SK-N-SH treated with all-trans-retinoic acid at 6 μM for 48 hours (cell line): ENCODE data around the gene UTP4.

Source experiments
- ATAC-seq: fragments of 200-7000 bp; cut with Tn5 transposase; 3 replicates; pipeline ENCODE4 v1.9.1; 2020; ENCODE audit warnings: mild to moderate bottlenecking, moderate library complexity
- CSDC2 ChIP-seq: fragments of 250-450 bp; sonication (Bioruptor Pico); IDR thresholded peaks from 2 replicates; pipeline ENCODE4 v1.5.0; 2020; ENCODE audit warnings: mild to moderate bottlenecking, moderate library complexity
- CSRNP3 ChIP-seq: fragments of 250-450 bp; sonication (Bioruptor Pico); IDR thresholded peaks from 2 replicates; pipeline ENCODE4 v1.5.1; 2021; ENCODE audit warnings: mild to moderate bottlenecking, moderate library complexity
- ESRRG ChIP-seq: fragments of 250-450 bp; sonication (Bioruptor Pico); IDR thresholded peaks from 2 replicates; pipeline ENCODE4 v1.6.1; 2021; ENCODE audit warnings: mild to moderate bottlenecking
- GLIS3 ChIP-seq: fragments of 250-450 bp; sonication (Bioruptor Pico); IDR thresholded peaks from 2 replicates; pipeline ENCODE4 v1.5.0; 2020; ENCODE audit warnings: mild to moderate bottlenecking, moderate library complexity
- ISL1 ChIP-seq: fragments of 250-450 bp; sonication (Bioruptor Pico); IDR thresholded peaks from 2 replicates; pipeline ENCODE4 v2.1.2; 2022; ENCODE audit warnings: mild to moderate bottlenecking, moderate library complexity
- POU6F1 ChIP-seq: fragments of 250-450 bp; sonication (Bioruptor Pico); IDR thresholded peaks from 2 replicates; pipeline ENCODE4 v1.8.0; 2021; ENCODE audit warnings: low read depth, mild to moderate bottlenecking, moderate library complexity, borderline replicate concordance
- PPARA ChIP-seq: fragments of 250-450 bp; sonication (Bioruptor Pico); IDR thresholded peaks from 2 replicates; pipeline ENCODE4 v1.5.0; 2020; ENCODE audit warnings: mild to moderate bottlenecking, borderline replicate concordance
- SNAI2 ChIP-seq: fragments of 250-450 bp; sonication (Bioruptor Pico); IDR thresholded peaks from 2 replicates; pipeline ENCODE4 v1.5.0; 2020; ENCODE audit warnings: mild to moderate bottlenecking, moderate library complexity
- TCF4 ChIP-seq: fragments of 250-450 bp; sonication (Bioruptor Pico); IDR thresholded peaks from 2 replicates; pipeline ENCODE4 v1.8.0; 2021; ENCODE audit warnings: mild to moderate bottlenecking, moderate library complexity, borderline replicate concordance
- ZC3H10 ChIP-seq: fragments of 250-450 bp; sonication (Bioruptor Pico); IDR thresholded peaks from 2 replicates; pipeline ENCODE4 v1.5.1; 2021; ENCODE audit warnings: mild to moderate bottlenecking, moderate library complexity
- ZFP3 ChIP-seq: fragments of 250-450 bp; sonication (Bioruptor Pico); IDR thresholded peaks from 2 replicates; pipeline ENCODE4 v1.5.0; 2020; ENCODE audit warnings: mild to moderate bottlenecking, moderate library complexity
- ZFP30 ChIP-seq: fragments of 450-650 bp; formaldehyde crosslinking; IDR thresholded peaks from 2 replicates; pipeline ENCODE4 v1.5.0; 2022; ENCODE audit warnings: mild to moderate bottlenecking, moderate library complexity
- ZNF70 ChIP-seq: fragments of 450-650 bp; formaldehyde crosslinking; IDR thresholded peaks from 2 replicates; pipeline ENCODE4 v1.5.0; 2020; ENCODE audit warnings: mild to moderate bottlenecking, moderate library complexity

The UTP4 gene

GRCh38 chr16:69204172-69204571 is 71.7 kb downstream of the UTP4 start:
- ATAC-seq, result peak; percentile 32; the same call in 2 of the 3 replicates
- TF ChIP-seq POU6F1 (CRISPR knock-in tag) (no peak), ZNF70 (CRISPR knock-in tag) (no peak), TCF4 (CRISPR knock-in tag) (no peak)

GRCh38 chr16:69209735-69210134 is 77.3 kb downstream of the UTP4 start:
- no peak for ATAC-seq

GRCh38 chr16:69217433-69217832 is 85.0 kb downstream of the UTP4 start:
- peak; percentile 60 for ATAC-seq
- TF ChIP-seq ZFP30 (CRISPR knock-in tag) (no peak), ISL1 (CRISPR knock-in tag) (peak; percentile 56; the same call in 1 of the 2 replicates)

More at GRCh38 chr16:69209735-69210134, 77.3 kb downstream of the UTP4 start:
- TF ChIP-seq POU6F1 (CRISPR knock-in tag) (no peak), CSRNP3 (CRISPR knock-in tag) (no peak), CSDC2 (CRISPR knock-in tag) (no peak), PPARA (CRISPR knock-in tag) (no peak), ZFP3 (CRISPR knock-in tag) (no peak), ZFP30 (CRISPR knock-in tag) (no peak), ESRRG (CRISPR knock-in tag) (no peak), GLIS3 (CRISPR knock-in tag) (no peak), TCF4 (CRISPR knock-in tag) (no peak), ZC3H10 (no peak), SNAI2 (CRISPR knock-in tag) (no peak)
